Neural progenitor cell (in vitro differentiated cells): ENCODE results near the gene CREB5.

Experiments
- EZH2phosphoT487 ChIP-seq: fragments of 200-600 bp; sonication (generic); IDR thresholded peaks from 2 replicates; pipeline ENCODE4 v1.6.1; 2017; ENCODE audit warnings: antibody characterized with exemption
- TF ChIP-seq, protein P1 (sequence below): fragments of 200-600 bp; sonication (generic); IDR thresholded peaks from 2 replicates; pipeline ENCODE4 v1.5.1; 2017; ENCODE audit warnings: antibody characterized with exemption, mild to moderate bottlenecking

- no peak for TF ChIP-seq EZH2phosphoT487
- TF ChIP-seq, protein P1, sequence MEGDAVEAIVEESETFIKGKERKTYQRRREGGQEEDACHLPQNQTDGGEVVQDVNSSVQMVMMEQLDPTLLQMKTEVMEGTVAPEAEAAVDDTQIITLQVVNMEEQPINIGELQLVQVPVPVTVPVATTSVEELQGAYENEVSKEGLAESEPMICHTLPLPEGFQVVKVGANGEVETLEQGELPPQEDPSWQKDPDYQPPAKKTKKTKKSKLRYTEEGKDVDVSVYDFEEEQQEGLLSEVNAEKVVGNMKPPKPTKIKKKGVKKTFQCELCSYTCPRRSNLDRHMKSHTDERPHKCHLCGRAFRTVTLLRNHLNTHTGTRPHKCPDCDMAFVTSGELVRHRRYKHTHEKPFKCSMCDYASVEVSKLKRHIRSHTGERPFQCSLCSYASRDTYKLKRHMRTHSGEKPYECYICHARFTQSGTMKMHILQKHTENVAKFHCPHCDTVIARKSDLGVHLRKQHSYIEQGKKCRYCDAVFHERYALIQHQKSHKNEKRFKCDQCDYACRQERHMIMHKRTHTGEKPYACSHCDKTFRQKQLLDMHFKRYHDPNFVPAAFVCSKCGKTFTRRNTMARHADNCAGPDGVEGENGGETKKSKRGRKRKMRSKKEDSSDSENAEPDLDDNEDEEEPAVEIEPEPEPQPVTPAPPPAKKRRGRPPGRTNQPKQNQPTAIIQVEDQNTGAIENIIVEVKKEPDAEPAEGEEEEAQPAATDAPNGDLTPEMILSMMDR: no peak
These were observed 342.1 kb downstream of the CREB5 start for GRCh38 chr7:28754447-28754846.
